DND-41 (cell line): ENCODE measurements around the gene TM4SF18.

ENCODE experiments used
- EZH2 ChIP-seq: IDR thresholded peaks from 3 replicates; pipeline ENCODE4 v1.6.1; 2012; ENCODE audit warnings: borderline replicate concordance, low read depth, mild to moderate bottlenecking, moderate library complexity, low read length, inconsistent platforms; ENCODE audit not compliant: severe bottlenecking
- TF ChIP-seq, protein P1 (sequence below): IDR thresholded peaks from 2 replicates; pipeline ENCODE4 v1.5.1; 2012; ENCODE audit warnings: borderline replicate concordance, low read length, moderate library complexity, mild to moderate bottlenecking; ENCODE audit not compliant: poor library complexity, severe bottlenecking; ENCODE audit errors: extremely low read depth

DNA sequence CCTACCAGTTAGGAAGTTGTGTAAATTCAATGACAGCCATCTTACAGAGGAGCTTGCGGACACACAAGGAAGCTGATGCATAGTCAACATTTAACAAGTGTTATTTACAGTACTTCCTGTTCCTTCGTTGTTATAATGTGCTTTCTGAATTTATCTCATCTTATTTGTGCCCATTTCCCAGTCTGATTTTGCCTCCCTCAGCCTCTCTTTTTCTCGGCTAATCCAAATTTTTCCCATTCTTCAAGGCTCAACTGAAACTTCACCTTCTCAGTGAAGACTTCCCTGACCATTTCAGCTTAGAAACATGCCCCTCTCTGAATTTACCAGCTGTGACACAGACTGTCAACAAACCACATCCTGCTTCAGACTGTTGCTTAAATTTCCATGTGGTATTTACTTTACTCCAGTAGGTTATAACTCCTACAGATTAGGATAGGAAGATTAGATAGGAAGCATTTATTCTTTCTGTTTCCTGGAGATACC lies 56.1 kb downstream of the TM4SF18 start:
- TF ChIP-seq, protein P1, sequence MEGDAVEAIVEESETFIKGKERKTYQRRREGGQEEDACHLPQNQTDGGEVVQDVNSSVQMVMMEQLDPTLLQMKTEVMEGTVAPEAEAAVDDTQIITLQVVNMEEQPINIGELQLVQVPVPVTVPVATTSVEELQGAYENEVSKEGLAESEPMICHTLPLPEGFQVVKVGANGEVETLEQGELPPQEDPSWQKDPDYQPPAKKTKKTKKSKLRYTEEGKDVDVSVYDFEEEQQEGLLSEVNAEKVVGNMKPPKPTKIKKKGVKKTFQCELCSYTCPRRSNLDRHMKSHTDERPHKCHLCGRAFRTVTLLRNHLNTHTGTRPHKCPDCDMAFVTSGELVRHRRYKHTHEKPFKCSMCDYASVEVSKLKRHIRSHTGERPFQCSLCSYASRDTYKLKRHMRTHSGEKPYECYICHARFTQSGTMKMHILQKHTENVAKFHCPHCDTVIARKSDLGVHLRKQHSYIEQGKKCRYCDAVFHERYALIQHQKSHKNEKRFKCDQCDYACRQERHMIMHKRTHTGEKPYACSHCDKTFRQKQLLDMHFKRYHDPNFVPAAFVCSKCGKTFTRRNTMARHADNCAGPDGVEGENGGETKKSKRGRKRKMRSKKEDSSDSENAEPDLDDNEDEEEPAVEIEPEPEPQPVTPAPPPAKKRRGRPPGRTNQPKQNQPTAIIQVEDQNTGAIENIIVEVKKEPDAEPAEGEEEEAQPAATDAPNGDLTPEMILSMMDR, result no peak
- no peak for TF ChIP-seq EZH2
